Limb (tissue), 2 donors: ENCODE measurements around the gene RBBP8NL.

ENCODE experiments used
- DNase-seq, 2 donors: peaks; one replicate each; pipeline ENCODE4 v3.0.0-alpha.2; 2016; ENCODE audit errors: extremely low spot score in 2 of 2

RBBP8NL gene

GRCh38 chr20:62422636-62423325 lies 4.6 kb downstream of the RBBP8NL start:
- no peak for DNase-seq

GRCh38 chr20:62421716-62421990 lies 5.7 kb downstream of the RBBP8NL start:
- no peak for DNase-seq

- DNase-seq = no peak
Measured at GRCh38 chr20:62420846-62421715, 6.3 kb downstream of the RBBP8NL start.

GRCh38 chr20:62419759-62420158 lies 7.6 kb downstream of the RBBP8NL start:
- no peak for DNase-seq

GRCh38 chr20:62418709-62419487 lies 8.4 kb downstream of the RBBP8NL start:
- DNase-seq = no peak

GRCh38 chr20:62417981-62418708 lies 9.2 kb downstream of the RBBP8NL start:
- DNase-seq = no peak

GRCh38 chr20:62416651-62417637 lies 10.4 kb downstream of the RBBP8NL start:
- no peak for DNase-seq

GRCh38 chr20:62415354-62416111 lies 11.8 kb downstream of the RBBP8NL start:
- no peak for DNase-seq

GRCh38 chr20:62413896-62414481 lies 13.3 kb downstream of the RBBP8NL start:
- DNase-seq = no peak

GRCh38 chr20:62413025-62413570 lies 14.2 kb downstream of the RBBP8NL start:
- no peak for DNase-seq

GRCh38 chr20:62412194-62413024 lies 14.9 kb downstream of the RBBP8NL start:
- no peak for DNase-seq

GRCh38 chr20:62411479-62412193 lies 15.7 kb downstream of the RBBP8NL start:
- no peak for DNase-seq

GRCh38 chr20:62410746-62411478 lies 16.4 kb downstream of the RBBP8NL start:
- DNase-seq = no peak

- DNase-seq = peak in 1 of 2 donors; percentile 77
Measured at GRCh38 chr20:62409931-62410745, 17.2 kb downstream of the RBBP8NL start.

- no peak for DNase-seq
Measured at GRCh38 chr20:62409086-62409853, 18.1 kb downstream of the RBBP8NL start.
